GM12874 (cell line): Measurements from ENCODE around the gene AKT1S1.

Source experiments
- CTCF ChIP-seq: IDR thresholded peaks from 2 replicates; pipeline ENCODE4 v1.5.1; 2011; ENCODE audit warnings: low read depth, mild to moderate bottlenecking, control low read depth, low read length, moderate library complexity; ENCODE audit not compliant: insufficient read depth

AKT1S1 gene

GRCh38 chr19:49859682-49860335 is 17.3 kb downstream of the AKT1S1 start:
- no peak for TF ChIP-seq CTCF

GRCh38 chr19:49858088-49858985 is 18.8 kb downstream of the AKT1S1 start:
- TF ChIP-seq CTCF = no peak

GRCh38 chr19:49857838-49858087 is 19.4 kb downstream of the AKT1S1 start:
- no peak for TF ChIP-seq CTCF

GRCh38 chr19:49857061-49857837 is 19.9 kb downstream of the AKT1S1 start:
- TF ChIP-seq CTCF = no peak

GRCh38 chr19:49856574-49857021 is 20.6 kb downstream of the AKT1S1 start:
- TF ChIP-seq CTCF = no peak

- TF ChIP-seq CTCF = no peak
Measured at GRCh38 chr19:49855676-49856573, 21.2 kb downstream of the AKT1S1 start.

- no peak for TF ChIP-seq CTCF
Measured at GRCh38 chr19:49855277-49855675, 21.9 kb downstream of the AKT1S1 start.
